ENCODE results near the gene KLHL2. TPM values are rescaled to one million over a fixed set of nuclear protein-coding genes. Genes with fewer than 3 reads are reported as not detected.
"Not testable (repeated sequence)": the region's sequence is repeated elsewhere in the genome, so short reads cannot be mapped to it uniquely, and the experiment has no call there.

KLHL2 gene
- total RNA-seq, 1 donor from 2014 or later: 28.2 TPM

DNA sequence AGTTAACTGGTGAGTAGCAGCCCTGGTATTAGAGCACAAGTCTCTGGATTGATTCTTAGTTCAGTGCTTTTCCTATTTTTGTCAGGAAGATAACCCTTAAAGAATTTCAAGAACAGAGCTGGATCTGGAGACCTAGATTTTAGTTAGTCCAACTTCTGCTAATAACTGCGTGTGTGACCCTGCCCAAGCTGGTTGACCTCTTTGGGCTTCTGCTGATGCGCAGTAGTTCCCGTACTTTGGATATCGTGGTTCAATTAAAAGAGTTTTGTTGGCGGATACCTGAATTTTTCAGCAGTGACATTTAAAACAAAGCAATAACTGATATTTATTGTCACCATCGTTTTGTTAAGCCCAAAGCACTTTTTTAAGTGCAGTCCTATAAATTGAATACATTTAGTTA, 129.4 kb downstream of the KLHL2 start:
- Mint-ChIP-seq H3K36me3 (ENCODE audit: low read depth, unreplicated experiment) (peaks cover 6% of the 10 kb centered on the region), H3K9me3 (ENCODE audit: unreplicated experiment) (no peaks in the 10 kb centered on the region), H3K27me3 (ENCODE audit: low read depth, unreplicated experiment) (no peaks in the 10 kb centered on the region), H3K4me1 (ENCODE audit: low read depth, unreplicated experiment) (peaks cover 25% of the 10 kb centered on the region), H3K4me3 (ENCODE audit: unreplicated experiment) (no peak overlapping the region), H3K27ac (ENCODE audit: unreplicated experiment) (no peak overlapping the region)
- no peak overlapping the region for H3K4me2 ChIP-seq (ENCODE audit: low read length)
- no peak for TF ChIP-seq EZH2 (IDR thresholded peaks at IDR 0.05; ENCODE audit: insufficient read depth, low read length)
- TF ChIP-seq CTCF (IDR thresholded peaks at IDR 0.05; ENCODE audit: insufficient read depth, low read depth, low read length): no peak
- no peak overlapping the region for H2AFZ ChIP-seq (ENCODE audit: low read depth, low read length)
- peaks cover 59% of the 10 kb centered on the region for H3K79me2 ChIP-seq (ENCODE audit: insufficient read depth, low read length)
- H3K4me1 ChIP-seq (ENCODE audit: insufficient read depth, low read length): no peaks in the 10 kb centered on the region
- no peaks in the 10 kb centered on the region for H3K9me3 ChIP-seq (ENCODE audit: insufficient read depth, low read depth, low read length)
- H3K27ac ChIP-seq (ENCODE audit: low read depth, low read length): no peak overlapping the region
- peaks cover 40% of the 10 kb centered on the region for H3K36me3 ChIP-seq (ENCODE audit: insufficient read depth, low read length)
- DNase-seq (ENCODE audit: low read depth): no peak
- no peaks in the 10 kb centered on the region for H3K27me3 ChIP-seq (ENCODE audit: insufficient read depth, low read length)
- peak; percentile 9 for FAIRE-seq
- H3K4me3 ChIP-seq (ENCODE audit: insufficient read depth, low read depth, low read length): no peak overlapping the region
- H3K9ac ChIP-seq (ENCODE audit: low read length): no peak overlapping the region
- peaks cover 39% of the 10 kb centered on the region for H4K20me1 ChIP-seq (ENCODE audit: insufficient read depth, low read length)

DNA sequence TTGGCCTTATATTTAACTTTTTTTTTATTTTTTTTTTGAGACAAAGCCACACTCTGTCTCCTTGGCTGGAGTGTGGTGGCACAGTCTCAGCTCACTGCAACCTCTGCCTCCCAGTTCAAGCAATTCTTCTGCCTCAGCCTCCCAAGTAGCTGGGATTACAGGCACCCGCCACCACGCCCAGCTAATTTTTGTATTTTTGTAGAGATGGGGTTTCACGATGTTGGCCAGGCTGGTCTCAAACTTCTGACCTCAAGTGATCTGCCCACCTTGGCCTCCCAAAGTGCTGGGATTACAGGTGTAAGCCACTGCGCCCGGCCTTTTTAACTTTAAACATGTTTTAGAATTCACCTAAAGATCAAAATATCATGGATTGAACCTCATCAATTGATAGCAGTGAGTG, 135.0 kb downstream of the KLHL2 start:
- H3K9me3 ChIP-seq (ENCODE audit: insufficient read depth, low read depth, low read length); H3K4me3 Mint-ChIP-seq (ENCODE audit: unreplicated experiment); H3K36me3 Mint-ChIP-seq (ENCODE audit: low read depth, unreplicated experiment); H4K20me1 ChIP-seq (ENCODE audit: insufficient read depth, low read length); DNase-seq (ENCODE audit: low read depth); H3K4me3 ChIP-seq (ENCODE audit: insufficient read depth, low read depth, low read length); H3K27me3 ChIP-seq (ENCODE audit: insufficient read depth, low read length); H3K4me1 Mint-ChIP-seq (ENCODE audit: low read depth, unreplicated experiment); H3K9me3 Mint-ChIP-seq (ENCODE audit: unreplicated experiment); H3K9ac ChIP-seq (ENCODE audit: low read length); H3K4me2 ChIP-seq (ENCODE audit: low read length); H3K4me1 ChIP-seq (ENCODE audit: insufficient read depth, low read length); H3K27me3 Mint-ChIP-seq (ENCODE audit: low read depth, unreplicated experiment); H3K27ac Mint-ChIP-seq (ENCODE audit: unreplicated experiment); H3K79me2 ChIP-seq (ENCODE audit: insufficient read depth, low read length); H2AFZ ChIP-seq (ENCODE audit: low read depth, low read length); FAIRE-seq; H3K27ac ChIP-seq (ENCODE audit: low read depth, low read length): not testable (repeated sequence)
- peaks cover 29% of the 10 kb centered on the region for H3K36me3 ChIP-seq (ENCODE audit: insufficient read depth, low read length)

DNA sequence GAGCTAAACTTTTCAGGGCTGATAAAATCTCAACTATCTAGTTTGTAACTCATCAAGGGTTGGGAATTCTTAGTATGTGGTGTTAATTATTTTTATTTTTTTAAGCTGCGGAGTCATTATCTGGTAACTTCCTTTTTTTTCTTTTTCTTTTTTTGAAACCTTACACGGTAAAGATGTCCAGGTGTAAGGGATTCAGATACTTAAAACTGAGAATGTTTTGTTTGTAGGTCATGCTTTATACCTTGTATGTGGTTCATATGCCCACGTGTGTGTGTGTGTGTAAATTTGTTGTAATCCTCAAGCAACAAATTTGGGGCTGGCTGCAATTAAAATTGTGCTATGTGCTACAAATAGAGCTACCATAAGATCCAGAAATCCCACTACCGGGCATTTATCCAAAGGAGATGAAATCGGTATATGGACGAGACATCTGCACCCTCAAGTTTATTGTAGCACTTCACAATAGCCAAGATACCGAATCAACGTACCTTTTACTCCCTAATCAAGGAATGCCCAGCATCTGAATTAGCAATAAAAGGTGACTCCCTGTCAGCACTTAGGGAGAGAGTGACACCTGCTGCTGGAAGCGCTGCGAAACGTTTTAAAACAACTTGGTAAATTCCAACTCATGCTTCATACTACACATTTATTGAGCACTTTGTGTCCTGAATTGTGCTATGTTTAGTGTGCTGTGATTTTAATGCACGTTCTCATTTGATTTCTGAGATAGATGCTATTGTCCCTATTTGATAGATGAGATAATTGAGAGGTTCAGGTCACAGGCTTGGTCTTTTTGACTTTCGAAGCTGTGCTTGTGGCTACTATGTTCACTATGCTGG, 136.2 kb downstream of the KLHL2 start:
- no peak overlapping the region for H3K4me2 ChIP-seq (ENCODE audit: low read length)
- no peak overlapping the region for H3K27ac ChIP-seq (ENCODE audit: low read depth, low read length)
- no peaks in the 10 kb centered on the region for H4K20me1 ChIP-seq (ENCODE audit: insufficient read depth, low read length)
- H3K27me3 ChIP-seq (ENCODE audit: insufficient read depth, low read length): no peaks in the 10 kb centered on the region
- Mint-ChIP-seq H3K27me3 (ENCODE audit: low read depth, unreplicated experiment) (no peaks in the 10 kb centered on the region), H3K27ac (ENCODE audit: unreplicated experiment) (no peak overlapping the region), H3K36me3 (ENCODE audit: low read depth, unreplicated experiment) (no peaks in the 10 kb centered on the region), H3K4me3 (ENCODE audit: unreplicated experiment) (no peak overlapping the region), H3K9me3 (ENCODE audit: unreplicated experiment) (no peaks in the 10 kb centered on the region), H3K4me1 (ENCODE audit: low read depth, unreplicated experiment) (peaks cover 4% of the 10 kb centered on the region)
- H3K79me2 ChIP-seq (ENCODE audit: insufficient read depth, low read length): no peaks in the 10 kb centered on the region
- peaks cover 21% of the 10 kb centered on the region for H3K36me3 ChIP-seq (ENCODE audit: insufficient read depth, low read length)
- no peak overlapping the region for H2AFZ ChIP-seq (ENCODE audit: low read depth, low read length)
- H3K9me3 ChIP-seq (ENCODE audit: insufficient read depth, low read depth, low read length): no peaks in the 10 kb centered on the region
- H3K4me1 ChIP-seq (ENCODE audit: insufficient read depth, low read length): no peaks in the 10 kb centered on the region
- TF ChIP-seq CTCF (IDR thresholded peaks at IDR 0.05; ENCODE audit: insufficient read depth, low read depth, low read length) (no peak), EZH2 (IDR thresholded peaks at IDR 0.05; ENCODE audit: insufficient read depth, low read length) (no peak)
- no peak overlapping the region for H3K4me3 ChIP-seq (ENCODE audit: insufficient read depth, low read depth, low read length)
- DNase-seq (ENCODE audit: low read depth): no peak
- FAIRE-seq: no peak
- H3K9ac ChIP-seq (ENCODE audit: low read length): no peak overlapping the region

Measured in astrocyte (in vitro differentiated cells and primary cell).